Measurements from ENCODE around the gene LYST.

GRCh38 chr1:235782601-235783000 is 84.1 kb downstream of the LYST start:
- no peak for TF ChIP-seq CTCF (IDR thresholded peaks at IDR 0.05)
- TF ChIP-seq POLR2AphosphoS5 (IDR thresholded peaks at IDR 0.05), result no peak
